Gastroesophageal sphincter (tissue), 3 donors: ENCODE measurements around the gene CYLD.

Experiments
- CTCF ChIP-seq, 4 experiments: fragments of 200-600 bp in 2 of 4; fragments of 450-650 bp in 2 of 4; sonication (generic) in 1 of 4; IDR thresholded peaks; one replicate each; pipeline ENCODE4 v1.5.1; 2017 to 2019; ENCODE audit warnings: antibody characterized with exemption in 4 of 4, mild to moderate bottlenecking in 2 of 4, moderate library complexity in 2 of 4
- POLR2A ChIP-seq, 2 donors: fragments of 450-650 bp; IDR thresholded peaks; one replicate each; pipeline ENCODE4 v1.6.1; 2017; ENCODE audit warnings: antibody characterized with exemption in 2 of 2, mild to moderate bottlenecking in 2 of 2, moderate library complexity in 1 of 2
- POLR2AphosphoS5 ChIP-seq: sonication (generic); formaldehyde crosslinking; IDR thresholded peaks from one replicate; pipeline ENCODE4 v1.6.1; 2017; ENCODE audit warnings: antibody characterized with exemption

- TF ChIP-seq CTCF (IDR thresholded peaks at IDR 0.05) (no peak), POLR2A (IDR thresholded peaks at IDR 0.05) (no peak), POLR2AphosphoS5 (no peak)
Measured at GRCh38 chr16:50844840-50845239, 103.0 kb downstream of the CYLD start.
